SH-SY5Y (cell line): ENCODE data around the gene SPIRE2.

Source experiments
- GATA2 ChIP-seq: IDR thresholded peaks from 2 replicates; pipeline ENCODE4 v1.6.1; 2011; ENCODE audit warnings: mild to moderate bottlenecking, low read depth, low read length
- GATA3 ChIP-seq: IDR thresholded peaks from 2 replicates; pipeline ENCODE4 v1.6.1; 2011; ENCODE audit warnings: low read depth, mild to moderate bottlenecking, low read length, moderate library complexity

Gene SPIRE2

DNA sequence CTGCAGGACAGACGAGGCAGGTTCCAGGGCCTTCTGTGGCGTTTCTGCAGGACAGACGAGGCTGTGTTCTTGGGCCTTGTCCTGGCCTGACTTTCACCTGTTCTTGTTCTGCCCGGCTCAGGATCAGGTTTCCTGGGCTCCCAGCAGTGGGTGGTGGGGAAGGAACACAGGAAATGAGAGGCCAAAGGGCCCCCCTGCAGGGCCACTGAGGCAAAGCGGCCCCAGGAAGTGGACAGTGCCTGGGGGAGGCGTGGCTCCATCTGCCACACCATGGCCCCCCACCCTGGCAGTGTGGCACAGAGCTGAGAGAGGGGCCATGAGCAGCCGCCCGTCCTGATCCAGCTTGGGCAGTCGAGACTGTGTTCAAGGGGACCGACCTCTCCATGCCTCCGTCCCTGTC lies 20.7 kb downstream of the SPIRE2 start:
- TF ChIP-seq GATA3: no peak
- no peak for TF ChIP-seq GATA2

DNA sequence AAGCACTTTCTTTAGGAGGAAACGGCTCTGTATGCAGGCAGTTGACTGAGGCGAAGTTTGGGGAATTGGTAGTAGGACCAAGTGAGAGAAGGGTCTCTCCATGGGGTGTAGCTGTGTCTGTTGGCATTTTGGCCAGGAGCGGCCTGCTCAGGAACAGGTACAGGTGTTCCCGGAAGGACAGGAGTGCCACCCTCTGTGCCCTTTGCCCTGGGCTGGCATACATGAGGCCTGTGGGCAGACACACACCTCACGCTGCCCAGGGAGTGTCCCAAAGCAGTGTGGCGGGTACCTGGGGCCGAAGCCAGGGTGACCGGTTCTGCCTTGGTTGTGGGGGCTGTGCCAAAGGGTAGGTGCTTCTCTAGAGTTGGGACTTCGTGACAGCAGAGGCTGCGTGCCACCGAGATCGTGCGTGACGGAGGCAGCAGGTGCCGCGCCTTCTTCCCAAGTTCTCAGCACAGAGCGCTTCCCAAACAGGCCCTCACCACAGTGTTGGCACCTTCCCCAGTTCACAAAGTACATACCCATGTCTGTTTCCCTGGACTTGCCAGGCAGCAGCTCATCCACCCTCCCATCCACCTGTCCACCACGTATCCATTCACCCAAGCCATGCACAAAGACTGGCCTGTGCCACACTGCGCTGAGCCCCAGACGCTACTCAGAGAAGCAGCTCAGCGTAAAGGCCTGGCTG lies 25.2 kb downstream of the SPIRE2 start:
- TF ChIP-seq GATA3 (no peak), GATA2 (no peak)

DNA sequence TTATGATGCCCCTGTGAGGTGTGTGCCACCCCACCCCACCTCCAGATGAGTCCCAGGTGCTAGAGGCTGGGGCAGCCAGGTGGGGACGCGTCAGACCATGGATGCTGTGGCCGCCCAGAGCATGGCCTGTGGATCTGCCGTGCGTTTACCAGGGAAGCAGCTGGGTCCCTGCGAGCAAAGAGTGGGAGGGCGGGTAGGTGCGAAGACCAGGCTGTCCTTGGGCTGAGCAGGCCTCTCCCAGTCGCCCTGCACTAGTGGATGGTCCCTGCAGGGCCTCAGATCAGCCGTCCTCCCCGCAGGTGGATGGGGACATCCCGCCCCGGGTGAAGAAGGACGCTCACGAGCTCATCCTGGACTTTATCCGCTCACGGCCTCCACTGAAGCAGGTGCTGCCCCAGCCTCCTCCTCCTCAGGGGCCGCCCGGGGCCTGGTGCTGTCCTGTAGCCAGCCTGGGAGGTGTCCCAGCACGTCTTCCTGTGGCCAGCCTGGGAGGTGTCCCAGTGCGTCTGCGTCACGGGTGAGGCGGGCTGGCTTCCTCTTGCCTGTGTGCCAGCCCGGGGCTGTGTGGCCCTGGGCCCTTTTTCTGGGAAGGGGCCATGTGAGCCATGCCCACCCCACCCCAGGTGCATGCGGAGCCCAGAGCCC lies 27.1 kb downstream of the SPIRE2 start:
- TF ChIP-seq GATA2: no peak
- no peak for TF ChIP-seq GATA3

DNA sequence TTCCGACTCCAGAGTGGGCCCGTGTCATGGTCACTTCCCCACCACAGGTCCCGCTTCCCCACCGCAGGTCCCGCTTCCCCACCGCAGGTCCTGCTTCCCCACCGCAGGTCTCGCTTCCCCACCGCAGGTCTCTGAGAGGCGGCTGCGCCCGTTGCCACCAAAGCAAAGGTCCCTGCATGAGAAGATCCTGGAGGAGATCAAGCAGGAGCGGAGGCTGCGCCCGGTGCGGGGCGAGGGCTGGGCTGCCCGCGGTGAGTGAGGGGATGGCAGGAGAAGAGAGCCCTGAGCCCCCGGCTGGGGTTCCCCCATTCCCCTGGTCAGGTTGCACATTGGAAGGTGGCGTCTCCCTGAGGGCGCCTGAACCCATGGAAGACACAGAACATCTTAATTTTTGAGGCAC lies 27.7 kb downstream of the SPIRE2 start:
- TF ChIP-seq GATA3 (no peak), GATA2 (no peak)

DNA sequence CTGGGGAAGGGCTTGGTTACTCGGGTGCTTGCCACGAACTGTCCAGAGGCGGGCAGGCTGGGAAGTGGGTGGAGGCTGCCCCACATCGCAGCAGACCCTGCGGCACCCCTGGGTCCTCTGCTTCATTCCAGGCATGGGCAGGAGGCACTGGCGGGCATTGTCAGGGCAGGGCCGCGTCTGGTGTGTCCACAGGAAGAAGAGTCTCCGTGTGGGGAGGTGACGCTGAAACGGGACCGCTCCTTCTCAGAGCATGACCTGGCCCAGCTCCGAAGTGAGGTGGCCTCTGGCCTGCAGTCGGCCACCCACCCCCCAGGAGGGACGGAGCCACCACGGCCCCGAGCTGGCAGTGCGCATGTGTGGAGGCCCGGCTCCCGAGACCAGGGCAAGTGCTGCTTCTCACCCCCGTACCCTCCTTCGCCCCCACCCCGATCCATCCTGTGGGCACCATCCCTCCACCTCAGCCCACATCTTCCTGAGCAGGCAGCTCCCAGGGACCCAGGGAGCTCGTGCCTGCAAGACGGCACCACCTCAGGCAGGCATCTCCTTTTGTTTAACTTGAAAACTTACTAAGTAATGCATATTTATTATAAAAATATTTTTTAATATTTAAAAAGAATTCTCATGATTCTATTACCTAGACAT lies 30.8 kb downstream of the SPIRE2 start:
- no peak for TF ChIP-seq GATA2

DNA sequence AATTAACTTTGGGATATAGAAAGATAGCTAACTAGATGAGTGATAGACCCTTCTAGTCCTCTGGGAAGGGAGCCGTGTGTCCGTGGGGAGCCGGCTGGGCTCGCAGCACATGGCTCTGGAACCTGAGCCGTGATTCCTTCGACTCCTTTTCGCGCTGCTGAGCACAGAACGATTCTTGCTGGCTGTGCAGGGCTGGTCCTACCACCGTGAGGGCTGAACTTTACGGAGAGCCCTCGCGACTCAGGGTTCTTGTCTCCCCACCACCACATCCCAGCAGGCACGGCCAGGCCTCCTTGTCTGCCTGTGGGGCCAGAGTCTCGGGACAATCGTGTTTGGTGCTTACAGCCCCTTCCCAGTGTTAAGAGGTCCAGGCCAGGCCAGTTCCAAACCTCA lies 31.3 kb downstream of the SPIRE2 start:
- TF ChIP-seq GATA3: no peak
- TF ChIP-seq GATA2: no peak

DNA sequence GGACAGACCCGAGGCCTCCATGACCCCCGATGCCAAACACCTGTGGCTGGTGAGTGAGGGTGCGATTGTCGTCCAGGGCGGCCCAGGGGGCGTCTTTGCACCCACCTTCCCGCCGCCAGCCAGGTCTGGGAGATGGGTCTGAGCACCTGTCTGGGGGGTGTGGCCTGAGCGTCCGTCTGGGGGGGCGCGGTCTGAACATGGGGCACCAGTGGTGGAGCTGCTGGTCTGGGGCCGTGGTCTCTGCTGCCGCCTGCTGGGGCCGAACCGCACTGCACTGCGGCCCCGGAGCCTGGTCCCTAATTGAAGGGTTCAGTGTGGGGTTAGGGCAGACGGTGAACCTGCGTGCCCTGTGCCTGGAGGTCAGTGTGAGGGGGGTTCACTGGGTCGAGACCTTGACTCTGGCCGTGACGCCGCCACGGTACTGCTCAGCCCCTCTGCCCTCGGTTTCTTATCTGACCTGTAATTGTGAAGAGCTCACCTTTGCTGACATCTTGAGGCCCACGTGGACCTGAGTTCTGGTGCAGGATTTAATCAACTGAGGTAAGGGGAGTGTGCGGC lies 32.6 kb downstream of the SPIRE2 start:
- TF ChIP-seq GATA2: no peak
- TF ChIP-seq GATA3: no peak

DNA sequence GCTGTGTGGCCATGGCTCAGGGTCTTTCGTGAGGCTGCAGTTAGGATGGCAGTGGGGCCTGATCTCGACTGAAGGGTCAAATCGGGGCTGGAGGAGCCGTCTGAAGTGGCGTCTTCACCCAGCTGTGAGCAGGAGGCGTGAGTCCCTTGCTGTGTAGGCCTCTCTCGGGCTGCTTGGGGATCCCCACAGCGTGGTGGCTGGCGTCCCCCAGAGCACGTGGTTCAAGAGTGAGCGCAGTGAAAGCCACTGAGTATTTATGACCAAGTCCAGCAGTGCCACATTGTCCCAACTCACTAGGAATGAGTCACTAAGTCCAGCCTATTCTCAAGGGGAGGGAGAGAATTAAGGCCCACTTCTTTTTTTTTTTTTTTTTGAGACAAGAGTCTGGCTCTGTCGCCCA lies 33.4 kb downstream of the SPIRE2 start:
- TF ChIP-seq GATA2 (no peak), GATA3 (no peak)

DNA sequence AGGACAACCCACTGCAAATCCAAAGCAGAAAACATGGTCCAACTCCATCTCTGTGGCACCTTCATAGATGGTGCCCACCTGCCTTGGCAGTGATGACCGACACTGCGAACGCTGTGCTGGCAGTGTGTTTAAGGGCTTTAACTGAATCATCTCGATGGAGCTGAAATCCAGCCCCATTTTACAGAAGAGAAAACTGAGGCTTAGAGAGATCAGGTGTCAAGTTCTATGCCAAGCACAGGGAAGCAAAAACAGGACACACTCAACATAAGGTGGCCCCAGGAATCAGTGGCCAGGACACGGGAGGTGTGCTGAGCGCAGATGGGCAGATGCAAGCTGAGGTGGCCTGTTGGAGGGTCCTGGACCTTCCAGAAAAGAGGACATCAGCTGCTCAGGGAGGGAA lies 34.5 kb downstream of the SPIRE2 start:
- TF ChIP-seq GATA2 (no peak), GATA3 (no peak)

DNA sequence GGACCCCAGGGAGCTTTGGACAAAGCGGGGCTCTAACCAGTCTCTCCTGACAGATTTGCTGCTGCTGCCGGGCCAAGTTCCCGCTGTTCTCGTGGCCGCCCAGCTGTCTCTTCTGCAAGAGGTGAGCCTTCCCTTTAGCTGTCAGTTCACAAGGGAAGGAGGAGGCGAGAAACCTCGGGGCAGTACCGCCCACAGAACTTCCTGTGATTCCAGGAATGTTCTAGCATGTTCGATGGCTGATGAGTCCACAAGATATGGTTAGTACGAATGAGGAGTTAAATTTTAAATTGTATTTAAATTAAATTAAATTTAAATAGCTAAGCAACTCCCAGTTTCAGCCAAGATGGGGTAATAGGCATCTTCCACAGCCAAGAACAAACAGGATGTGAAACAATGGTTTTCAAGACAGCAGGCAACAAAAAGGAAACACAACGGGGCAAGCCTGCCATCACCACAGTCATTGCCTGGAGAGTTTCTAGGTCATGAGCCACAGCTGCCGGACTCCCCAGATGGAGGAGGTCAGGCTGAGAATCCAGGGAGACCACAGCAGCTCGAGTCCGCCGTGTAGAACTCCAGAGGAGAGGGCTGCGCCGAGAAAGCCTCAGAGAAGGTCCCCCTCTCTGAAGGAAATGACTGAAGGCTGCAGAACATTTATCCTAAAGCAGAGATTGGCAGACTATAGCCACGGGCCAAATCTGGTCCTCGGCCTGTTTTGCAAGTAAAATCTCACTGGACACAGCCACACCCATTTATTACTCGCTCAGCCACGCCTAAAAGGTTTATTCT lies 35.7 kb downstream of the SPIRE2 start:
- TF ChIP-seq GATA3 (no peak), GATA2 (no peak)

DNA sequence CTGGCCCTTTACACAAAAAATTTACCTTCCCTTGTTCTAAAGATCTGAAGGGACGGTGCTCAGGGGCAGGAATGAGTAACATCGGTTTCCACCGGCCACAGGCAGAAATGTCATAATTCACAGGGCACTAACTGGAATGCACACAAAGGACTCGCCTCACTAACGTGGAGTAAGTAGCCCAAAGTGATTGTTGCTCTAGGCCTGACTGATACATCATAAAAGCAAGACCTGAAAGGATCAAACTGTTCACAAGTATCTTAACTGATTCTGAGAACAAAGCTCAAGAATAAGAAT lies 36.2 kb downstream of the SPIRE2 start:
- TF ChIP-seq GATA2: no peak
- TF ChIP-seq GATA3: no peak

DNA sequence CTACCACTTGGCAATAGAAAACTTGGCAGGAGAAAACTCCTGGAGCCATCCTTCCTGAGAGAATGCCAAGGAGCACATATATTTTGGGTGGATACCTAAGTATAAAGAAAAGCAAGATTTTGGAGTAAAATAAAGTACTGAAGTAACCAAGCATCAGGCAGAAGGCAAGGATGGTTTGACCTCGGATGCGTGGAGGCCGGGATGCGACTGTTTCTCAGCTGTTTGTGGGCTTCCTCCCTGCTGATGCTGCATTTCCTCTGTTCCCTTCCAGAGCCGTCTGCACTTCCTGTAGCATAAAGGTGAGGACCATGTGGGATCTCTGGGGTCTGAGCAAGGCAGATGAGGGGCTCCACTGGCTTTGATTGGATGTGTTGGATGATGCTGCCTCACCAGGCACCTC lies 39.6 kb downstream of the SPIRE2 start:
- TF ChIP-seq GATA3 (no peak), GATA2 (no peak)

DNA sequence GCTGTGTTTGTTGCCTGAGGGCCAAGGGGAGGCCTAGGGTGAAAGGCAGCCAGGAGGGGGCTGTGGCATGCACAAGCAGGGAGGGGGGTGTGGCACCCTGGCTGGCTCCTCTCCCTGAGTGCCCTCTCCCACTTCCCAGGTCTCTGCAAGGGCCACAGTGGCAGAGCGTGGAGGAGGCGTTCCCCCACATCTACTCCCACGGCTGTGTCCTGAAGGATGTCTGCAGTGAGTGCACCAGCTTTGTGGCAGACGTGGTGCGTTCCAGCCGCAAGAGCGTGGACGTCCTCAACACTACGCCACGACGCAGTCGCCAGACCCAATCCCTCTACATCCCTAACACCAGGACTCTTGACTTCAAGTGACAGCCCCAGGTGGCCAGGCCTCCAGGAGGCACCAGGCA lies 41.6 kb downstream of the SPIRE2 start:
- TF ChIP-seq GATA3 (no peak), GATA2 (no peak)

DNA sequence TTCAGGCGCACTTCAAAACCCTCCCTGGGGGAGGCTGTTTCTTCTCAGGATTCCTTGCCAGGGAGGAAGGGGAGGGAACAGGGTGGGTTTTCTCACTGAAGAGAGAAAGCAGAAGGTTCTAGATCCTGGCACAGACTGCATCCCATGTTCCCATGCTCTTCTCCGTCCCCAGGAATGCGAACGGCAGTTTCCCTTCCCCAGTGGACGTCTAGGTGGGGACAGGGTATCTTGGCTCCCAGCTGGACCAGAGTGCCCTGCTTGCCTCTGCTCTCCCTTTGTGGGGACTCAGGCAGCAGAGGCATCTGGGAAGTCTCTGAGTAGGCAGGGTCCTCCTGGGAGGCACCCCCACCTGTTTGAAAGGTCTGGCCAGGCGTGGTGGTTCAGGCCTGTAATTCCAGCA lies 42.2 kb downstream of the SPIRE2 start:
- no peak for TF ChIP-seq GATA2
- TF ChIP-seq GATA3: no peak

DNA sequence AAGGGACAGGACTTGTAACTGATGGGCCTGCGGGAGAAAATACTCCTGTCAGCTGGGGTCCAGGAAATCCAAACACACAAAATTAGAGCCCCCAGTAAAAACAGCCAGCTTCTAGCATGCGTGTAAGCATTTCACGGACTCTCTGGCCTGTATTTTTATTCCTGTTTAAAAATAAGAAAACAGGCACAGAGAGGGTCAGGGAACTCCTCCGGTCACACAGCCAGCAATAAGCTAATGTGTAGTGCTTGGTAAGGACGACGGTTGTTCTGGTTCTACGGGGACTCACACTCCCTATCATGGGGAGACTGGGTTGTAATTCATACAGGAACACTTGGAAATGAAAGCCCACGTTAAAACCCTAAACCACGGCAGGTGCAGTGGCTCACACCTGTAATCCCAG lies 43.6 kb downstream of the SPIRE2 start:
- no peak for TF ChIP-seq GATA3
- no peak for TF ChIP-seq GATA2
